BJ (cell line): ENCODE measurements around the gene FAM217B. TPM values are rescaled to one million over a fixed set of nuclear protein-coding genes. Genes with fewer than 3 reads are reported as not detected.

Experiments used
- CTCF ChIA-PET: fragments of 350-600 bp; formaldehyde crosslinking; extraction: SDS; loops from one replicate; lab custom pipeline; 2021; ENCODE audit warnings: antibody characterized with exemption, inconsistent platforms; lab: Yijun Ruan, JAX
- POLR2A ChIA-PET: fragments of 300-600 bp; sonication (Branson Sonifier 250); formaldehyde crosslinking; extraction: SDS; loops from one replicate; lab custom pipeline; 2021; ENCODE audit warnings: antibody characterized with exemption; lab: Charles Lee
- DNase-seq: peaks from one replicate; pipeline ENCODE4 v3.0.0-alpha.2; 2011; ENCODE audit warnings: low read depth
- H3K27me3 ChIP-seq: 2 replicates; pipeline ENCODE4 v1.6.0; 2011; ENCODE audit warnings: low read length; ENCODE audit not compliant: control insufficient read depth, insufficient read depth
- H3K36me3 ChIP-seq: 2 replicates; pipeline ENCODE4 v1.5.1; 2011; ENCODE audit warnings: low read length; ENCODE audit not compliant: control insufficient read depth, insufficient read depth
- H3K4me3 ChIP-seq: 2 replicates; pipeline ENCODE4 v1.5.1; 2011; ENCODE audit warnings: low read depth, mild to moderate bottlenecking, control low read depth, low read length
- polyA plus RNA-seq: library from polyadenylated mRNA; depleted of rRNA; stranded (reverse); fragments of >200 nt; gene quantifications from 2 replicates; pipeline ENCODE4 v1.2.3, GENCODE V29; 2011; rRNA removed
- TF ChIP-seq, protein P1 (sequence below): IDR thresholded peaks from 2 replicates; pipeline ENCODE4 v1.5.1; 2011; ENCODE audit warnings: low read depth, mild to moderate bottlenecking, control low read depth, inconsistent platforms, low read length, moderate library complexity; ENCODE audit not compliant: insufficient read depth

FAM217B gene
- polyA plus RNA-seq, 1 experiment, result 5.5 TPM

DNA sequence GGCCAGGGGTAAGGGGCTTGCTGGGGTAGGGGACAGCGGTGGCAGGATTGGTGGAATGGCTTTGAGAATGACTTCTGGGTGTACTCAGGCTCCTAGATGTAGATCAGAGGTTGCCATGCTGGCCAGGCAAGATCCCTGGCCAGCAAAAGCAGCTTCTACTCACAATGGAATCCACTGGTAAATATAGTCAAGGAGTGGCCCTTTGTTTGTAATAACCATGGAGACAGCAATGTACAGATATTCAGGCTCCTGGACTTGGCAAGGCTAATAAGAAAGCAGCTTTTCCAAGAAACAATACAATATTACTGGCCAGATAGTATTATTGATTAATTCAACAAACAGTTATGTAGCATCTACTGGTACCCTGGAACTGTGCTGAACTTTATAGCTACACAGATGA, 55.9 kb downstream of the FAM217B start:
- ChIA-PET CTCF (no interaction called here), POLR2A (no interaction called here)

GRCh38 chr20:59997896-59998295, 57.7 kb downstream of the FAM217B start:
- POLR2A ChIA-PET, result no interaction called here
- no peak for DNase-seq
- CTCF ChIA-PET, result interaction anchor here (1.6 to 1.7 kb wide), 2 partner anchors 9 to 12 kb away, joined by 4 to 5 read pairs; no protein-coding TSS in a partner anchor
- H3K36me3 ChIP-seq, result no peaks in the 10 kb centered on the region
- no peak overlapping the region for H3K4me3 ChIP-seq
- TF ChIP-seq, protein P1, sequence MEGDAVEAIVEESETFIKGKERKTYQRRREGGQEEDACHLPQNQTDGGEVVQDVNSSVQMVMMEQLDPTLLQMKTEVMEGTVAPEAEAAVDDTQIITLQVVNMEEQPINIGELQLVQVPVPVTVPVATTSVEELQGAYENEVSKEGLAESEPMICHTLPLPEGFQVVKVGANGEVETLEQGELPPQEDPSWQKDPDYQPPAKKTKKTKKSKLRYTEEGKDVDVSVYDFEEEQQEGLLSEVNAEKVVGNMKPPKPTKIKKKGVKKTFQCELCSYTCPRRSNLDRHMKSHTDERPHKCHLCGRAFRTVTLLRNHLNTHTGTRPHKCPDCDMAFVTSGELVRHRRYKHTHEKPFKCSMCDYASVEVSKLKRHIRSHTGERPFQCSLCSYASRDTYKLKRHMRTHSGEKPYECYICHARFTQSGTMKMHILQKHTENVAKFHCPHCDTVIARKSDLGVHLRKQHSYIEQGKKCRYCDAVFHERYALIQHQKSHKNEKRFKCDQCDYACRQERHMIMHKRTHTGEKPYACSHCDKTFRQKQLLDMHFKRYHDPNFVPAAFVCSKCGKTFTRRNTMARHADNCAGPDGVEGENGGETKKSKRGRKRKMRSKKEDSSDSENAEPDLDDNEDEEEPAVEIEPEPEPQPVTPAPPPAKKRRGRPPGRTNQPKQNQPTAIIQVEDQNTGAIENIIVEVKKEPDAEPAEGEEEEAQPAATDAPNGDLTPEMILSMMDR, result no peak
- H3K27me3 ChIP-seq, result peaks cover 5% of the 10 kb centered on the region

More for the DNA sequence above, 55.9 kb downstream of the FAM217B start:
- H3K27me3 ChIP-seq, result peaks cover 5% of the 10 kb centered on the region
- H3K36me3 ChIP-seq, result no peaks in the 10 kb centered on the region
- H3K4me3 ChIP-seq, result no peak overlapping the region
- no peak for DNase-seq
- TF ChIP-seq, protein P1, result no peak

Other genes starting within 250 kb of the FAM217B start
- 0.47 and 1.2 TPM in 2 replicates for gene SYCP2, start 6.8 kb upstream of the FAM217B start, polyA plus RNA-seq
- gene PPP1R3D, start 84 bp upstream of the FAM217B start, polyA plus RNA-seq, result 2.2 and 2.9 TPM in 2 replicates
- 0.17 and 0.18 TPM in 2 replicates for gene CDH26, start 18.0 kb downstream of the FAM217B start, polyA plus RNA-seq